ENCODE measurements around the gene RUSF1.

DNA sequence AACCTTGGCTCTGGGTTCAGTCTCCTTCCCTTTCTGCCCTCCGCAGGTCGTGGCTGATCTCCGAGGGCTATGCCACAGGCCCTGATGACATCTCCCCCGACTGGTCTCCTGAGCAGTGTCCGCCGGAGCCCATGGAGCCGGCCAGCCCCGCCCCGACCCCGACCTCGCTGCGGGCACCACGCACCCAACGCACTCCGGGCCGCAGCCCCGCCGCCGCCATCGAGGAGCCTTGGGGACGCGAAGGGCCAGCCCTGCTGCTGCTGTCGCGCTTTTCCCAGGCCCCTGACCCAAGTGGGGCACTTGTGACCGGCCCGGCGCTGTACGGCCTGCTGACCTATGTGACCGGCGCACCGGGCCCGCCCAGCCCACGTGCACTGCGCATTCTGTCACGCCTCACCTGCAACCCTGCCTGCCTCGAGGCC lies 43.8 kb downstream of the RUSF1 start:
- no peak for TF ChIP-seq SIN3A (IDR thresholded peaks at IDR 0.05; ENCODE audit: borderline replicate concordance, insufficient read depth, low read length)
- TF ChIP-seq POLR2AphosphoS5 (IDR thresholded peaks at IDR 0.05; ENCODE audit: low read depth, low read length): no peak
- TF ChIP-seq, protein P1, sequence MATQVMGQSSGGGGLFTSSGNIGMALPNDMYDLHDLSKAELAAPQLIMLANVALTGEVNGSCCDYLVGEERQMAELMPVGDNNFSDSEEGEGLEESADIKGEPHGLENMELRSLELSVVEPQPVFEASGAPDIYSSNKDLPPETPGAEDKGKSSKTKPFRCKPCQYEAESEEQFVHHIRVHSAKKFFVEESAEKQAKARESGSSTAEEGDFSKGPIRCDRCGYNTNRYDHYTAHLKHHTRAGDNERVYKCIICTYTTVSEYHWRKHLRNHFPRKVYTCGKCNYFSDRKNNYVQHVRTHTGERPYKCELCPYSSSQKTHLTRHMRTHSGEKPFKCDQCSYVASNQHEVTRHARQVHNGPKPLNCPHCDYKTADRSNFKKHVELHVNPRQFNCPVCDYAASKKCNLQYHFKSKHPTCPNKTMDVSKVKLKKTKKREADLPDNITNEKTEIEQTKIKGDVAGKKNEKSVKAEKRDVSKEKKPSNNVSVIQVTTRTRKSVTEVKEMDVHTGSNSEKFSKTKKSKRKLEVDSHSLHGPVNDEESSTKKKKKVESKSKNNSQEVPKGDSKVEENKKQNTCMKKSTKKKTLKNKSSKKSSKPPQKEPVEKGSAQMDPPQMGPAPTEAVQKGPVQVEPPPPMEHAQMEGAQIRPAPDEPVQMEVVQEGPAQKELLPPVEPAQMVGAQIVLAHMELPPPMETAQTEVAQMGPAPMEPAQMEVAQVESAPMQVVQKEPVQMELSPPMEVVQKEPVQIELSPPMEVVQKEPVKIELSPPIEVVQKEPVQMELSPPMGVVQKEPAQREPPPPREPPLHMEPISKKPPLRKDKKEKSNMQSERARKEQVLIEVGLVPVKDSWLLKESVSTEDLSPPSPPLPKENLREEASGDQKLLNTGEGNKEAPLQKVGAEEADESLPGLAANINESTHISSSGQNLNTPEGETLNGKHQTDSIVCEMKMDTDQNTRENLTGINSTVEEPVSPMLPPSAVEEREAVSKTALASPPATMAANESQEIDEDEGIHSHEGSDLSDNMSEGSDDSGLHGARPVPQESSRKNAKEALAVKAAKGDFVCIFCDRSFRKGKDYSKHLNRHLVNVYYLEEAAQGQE (IDR thresholded peaks at IDR 0.05; ENCODE audit: insufficient read depth in 1 of 2, low read depth in 2 of 2, low read length in 2 of 2): no peak
- TF ChIP-seq TAF1 (IDR thresholded peaks at IDR 0.05; ENCODE audit: borderline replicate concordance, insufficient read depth, low read length): no peak
